Measurements from ENCODE around the gene LRCH1.

DNA sequence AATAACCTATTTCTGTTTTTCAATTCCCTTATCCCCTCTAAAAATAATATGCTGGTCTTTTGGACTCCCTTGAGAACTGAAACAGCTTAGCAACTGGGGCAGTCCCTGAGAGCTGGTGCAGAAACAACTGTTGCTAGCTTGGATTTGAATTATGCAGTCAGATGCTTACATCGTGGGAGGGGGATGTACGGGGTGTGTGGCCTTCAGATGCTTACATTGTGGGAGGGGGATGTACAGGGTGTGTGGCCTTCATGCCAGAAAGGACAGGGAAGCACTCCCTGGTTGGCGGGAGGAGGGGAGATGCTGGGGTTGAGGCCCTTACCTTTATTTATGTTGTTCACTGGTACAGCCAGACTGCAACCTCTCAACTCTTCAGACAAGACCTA, 25.6 kb downstream of the LRCH1 start:
- TF ChIP-seq, protein P1, sequence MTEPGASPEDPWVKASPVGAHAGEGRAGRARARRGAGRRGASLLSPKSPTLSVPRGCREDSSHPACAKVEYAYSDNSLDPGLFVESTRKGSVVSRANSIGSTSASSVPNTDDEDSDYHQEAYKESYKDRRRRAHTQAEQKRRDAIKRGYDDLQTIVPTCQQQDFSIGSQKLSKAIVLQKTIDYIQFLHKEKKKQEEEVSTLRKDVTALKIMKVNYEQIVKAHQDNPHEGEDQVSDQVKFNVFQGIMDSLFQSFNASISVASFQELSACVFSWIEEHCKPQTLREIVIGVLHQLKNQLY (CRISPR knock-in tag; IDR thresholded peaks at IDR 0.05) = no peak
- TF ChIP-seq, protein P2, sequence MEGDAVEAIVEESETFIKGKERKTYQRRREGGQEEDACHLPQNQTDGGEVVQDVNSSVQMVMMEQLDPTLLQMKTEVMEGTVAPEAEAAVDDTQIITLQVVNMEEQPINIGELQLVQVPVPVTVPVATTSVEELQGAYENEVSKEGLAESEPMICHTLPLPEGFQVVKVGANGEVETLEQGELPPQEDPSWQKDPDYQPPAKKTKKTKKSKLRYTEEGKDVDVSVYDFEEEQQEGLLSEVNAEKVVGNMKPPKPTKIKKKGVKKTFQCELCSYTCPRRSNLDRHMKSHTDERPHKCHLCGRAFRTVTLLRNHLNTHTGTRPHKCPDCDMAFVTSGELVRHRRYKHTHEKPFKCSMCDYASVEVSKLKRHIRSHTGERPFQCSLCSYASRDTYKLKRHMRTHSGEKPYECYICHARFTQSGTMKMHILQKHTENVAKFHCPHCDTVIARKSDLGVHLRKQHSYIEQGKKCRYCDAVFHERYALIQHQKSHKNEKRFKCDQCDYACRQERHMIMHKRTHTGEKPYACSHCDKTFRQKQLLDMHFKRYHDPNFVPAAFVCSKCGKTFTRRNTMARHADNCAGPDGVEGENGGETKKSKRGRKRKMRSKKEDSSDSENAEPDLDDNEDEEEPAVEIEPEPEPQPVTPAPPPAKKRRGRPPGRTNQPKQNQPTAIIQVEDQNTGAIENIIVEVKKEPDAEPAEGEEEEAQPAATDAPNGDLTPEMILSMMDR (IDR thresholded peaks at IDR 0.05) = no peak
- TF ChIP-seq TCF7 (CRISPR knock-in tag; IDR thresholded peaks at IDR 0.05; ENCODE audit: low read depth) = no peak
- TF ChIP-seq NFE2L1 (CRISPR knock-in tag; IDR thresholded peaks at IDR 0.05) = no peak
- no peak for TF ChIP-seq ZNF232 (CRISPR knock-in tag; IDR thresholded peaks at IDR 0.05)
- TF ChIP-seq SMAD4 (CRISPR knock-in tag; IDR thresholded peaks at IDR 0.05) = no peak
- TF ChIP-seq, protein P3, sequence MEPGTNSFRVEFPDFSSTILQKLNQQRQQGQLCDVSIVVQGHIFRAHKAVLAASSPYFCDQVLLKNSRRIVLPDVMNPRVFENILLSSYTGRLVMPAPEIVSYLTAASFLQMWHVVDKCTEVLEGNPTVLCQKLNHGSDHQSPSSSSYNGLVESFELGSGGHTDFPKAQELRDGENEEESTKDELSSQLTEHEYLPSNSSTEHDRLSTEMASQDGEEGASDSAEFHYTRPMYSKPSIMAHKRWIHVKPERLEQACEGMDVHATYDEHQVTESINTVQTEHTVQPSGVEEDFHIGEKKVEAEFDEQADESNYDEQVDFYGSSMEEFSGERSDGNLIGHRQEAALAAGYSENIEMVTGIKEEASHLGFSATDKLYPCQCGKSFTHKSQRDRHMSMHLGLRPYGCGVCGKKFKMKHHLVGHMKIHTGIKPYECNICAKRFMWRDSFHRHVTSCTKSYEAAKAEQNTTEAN (CRISPR knock-in tag; IDR thresholded peaks at IDR 0.05) = no peak
- TF ChIP-seq, protein P4, sequence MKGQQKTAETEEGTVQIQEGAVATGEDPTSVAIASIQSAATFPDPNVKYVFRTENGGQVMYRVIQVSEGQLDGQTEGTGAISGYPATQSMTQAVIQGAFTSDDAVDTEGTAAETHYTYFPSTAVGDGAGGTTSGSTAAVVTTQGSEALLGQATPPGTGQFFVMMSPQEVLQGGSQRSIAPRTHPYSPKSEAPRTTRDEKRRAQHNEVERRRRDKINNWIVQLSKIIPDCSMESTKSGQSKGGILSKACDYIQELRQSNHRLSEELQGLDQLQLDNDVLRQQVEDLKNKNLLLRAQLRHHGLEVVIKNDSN (CRISPR knock-in tag; IDR thresholded peaks at IDR 0.05) = no peak
- TF ChIP-seq, protein P5, sequence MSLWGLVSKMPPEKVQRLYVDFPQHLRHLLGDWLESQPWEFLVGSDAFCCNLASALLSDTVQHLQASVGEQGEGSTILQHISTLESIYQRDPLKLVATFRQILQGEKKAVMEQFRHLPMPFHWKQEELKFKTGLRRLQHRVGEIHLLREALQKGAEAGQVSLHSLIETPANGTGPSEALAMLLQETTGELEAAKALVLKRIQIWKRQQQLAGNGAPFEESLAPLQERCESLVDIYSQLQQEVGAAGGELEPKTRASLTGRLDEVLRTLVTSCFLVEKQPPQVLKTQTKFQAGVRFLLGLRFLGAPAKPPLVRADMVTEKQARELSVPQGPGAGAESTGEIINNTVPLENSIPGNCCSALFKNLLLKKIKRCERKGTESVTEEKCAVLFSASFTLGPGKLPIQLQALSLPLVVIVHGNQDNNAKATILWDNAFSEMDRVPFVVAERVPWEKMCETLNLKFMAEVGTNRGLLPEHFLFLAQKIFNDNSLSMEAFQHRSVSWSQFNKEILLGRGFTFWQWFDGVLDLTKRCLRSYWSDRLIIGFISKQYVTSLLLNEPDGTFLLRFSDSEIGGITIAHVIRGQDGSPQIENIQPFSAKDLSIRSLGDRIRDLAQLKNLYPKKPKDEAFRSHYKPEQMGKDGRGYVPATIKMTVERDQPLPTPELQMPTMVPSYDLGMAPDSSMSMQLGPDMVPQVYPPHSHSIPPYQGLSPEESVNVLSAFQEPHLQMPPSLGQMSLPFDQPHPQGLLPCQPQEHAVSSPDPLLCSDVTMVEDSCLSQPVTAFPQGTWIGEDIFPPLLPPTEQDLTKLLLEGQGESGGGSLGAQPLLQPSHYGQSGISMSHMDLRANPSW (CRISPR knock-in tag; conservative IDR thresholded peaks at IDR 0.05; ENCODE audit: low read depth) = no peak
- TF ChIP-seq, protein P6, sequence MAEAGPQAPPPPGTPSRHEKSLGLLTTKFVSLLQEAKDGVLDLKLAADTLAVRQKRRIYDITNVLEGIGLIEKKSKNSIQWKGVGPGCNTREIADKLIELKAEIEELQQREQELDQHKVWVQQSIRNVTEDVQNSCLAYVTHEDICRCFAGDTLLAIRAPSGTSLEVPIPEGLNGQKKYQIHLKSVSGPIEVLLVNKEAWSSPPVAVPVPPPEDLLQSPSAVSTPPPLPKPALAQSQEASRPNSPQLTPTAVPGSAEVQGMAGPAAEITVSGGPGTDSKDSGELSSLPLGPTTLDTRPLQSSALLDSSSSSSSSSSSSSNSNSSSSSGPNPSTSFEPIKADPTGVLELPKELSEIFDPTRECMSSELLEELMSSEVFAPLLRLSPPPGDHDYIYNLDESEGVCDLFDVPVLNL (CRISPR knock-in tag; IDR thresholded peaks at IDR 0.05; ENCODE audit: borderline replicate concordance, low read depth) = no peak
- TF ChIP-seq, protein P7, sequence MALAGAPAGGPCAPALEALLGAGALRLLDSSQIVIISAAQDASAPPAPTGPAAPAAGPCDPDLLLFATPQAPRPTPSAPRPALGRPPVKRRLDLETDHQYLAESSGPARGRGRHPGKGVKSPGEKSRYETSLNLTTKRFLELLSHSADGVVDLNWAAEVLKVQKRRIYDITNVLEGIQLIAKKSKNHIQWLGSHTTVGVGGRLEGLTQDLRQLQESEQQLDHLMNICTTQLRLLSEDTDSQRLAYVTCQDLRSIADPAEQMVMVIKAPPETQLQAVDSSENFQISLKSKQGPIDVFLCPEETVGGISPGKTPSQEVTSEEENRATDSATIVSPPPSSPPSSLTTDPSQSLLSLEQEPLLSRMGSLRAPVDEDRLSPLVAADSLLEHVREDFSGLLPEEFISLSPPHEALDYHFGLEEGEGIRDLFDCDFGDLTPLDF (CRISPR knock-in tag; IDR thresholded peaks at IDR 0.05) = no peak
- no peak for TF ChIP-seq ATF1 (CRISPR knock-in tag; IDR thresholded peaks at IDR 0.05)
- TF ChIP-seq SP1 (CRISPR knock-in tag; conservative IDR thresholded peaks at IDR 0.05) = no peak
